Fibroblast of villous mesenchyme (primary cell): ENCODE measurements around the gene KCNQ1. TPM values are rescaled to one million over a fixed set of nuclear protein-coding genes. Genes with fewer than 3 reads are reported as not detected.

Experiments
- DNase-seq: peaks from one replicate; pipeline ENCODE4 v3.0.0-alpha.2; 2010; ENCODE audit warnings: low read depth
- H3K4me3 ChIP-seq: 2 replicates; pipeline ENCODE4 v1.5.1; 2011; ENCODE audit warnings: low read depth, mild to moderate bottlenecking, low read length
- total RNA-seq: library from RNA; depleted of rRNA; stranded (reverse); fragments of >200 nt; gene quantifications from 2 replicates; pipeline ENCODE4 v1.2.3, GENCODE V29; 2012
- TF ChIP-seq, protein P1 (sequence below): IDR thresholded peaks from 2 replicates; pipeline ENCODE4 v1.5.1; 2012; ENCODE audit warnings: low read depth, mild to moderate bottlenecking, low read length; ENCODE audit not compliant: insufficient read depth

KCNQ1 gene
- total RNA-seq, 1 donor: not detected

DNA sequence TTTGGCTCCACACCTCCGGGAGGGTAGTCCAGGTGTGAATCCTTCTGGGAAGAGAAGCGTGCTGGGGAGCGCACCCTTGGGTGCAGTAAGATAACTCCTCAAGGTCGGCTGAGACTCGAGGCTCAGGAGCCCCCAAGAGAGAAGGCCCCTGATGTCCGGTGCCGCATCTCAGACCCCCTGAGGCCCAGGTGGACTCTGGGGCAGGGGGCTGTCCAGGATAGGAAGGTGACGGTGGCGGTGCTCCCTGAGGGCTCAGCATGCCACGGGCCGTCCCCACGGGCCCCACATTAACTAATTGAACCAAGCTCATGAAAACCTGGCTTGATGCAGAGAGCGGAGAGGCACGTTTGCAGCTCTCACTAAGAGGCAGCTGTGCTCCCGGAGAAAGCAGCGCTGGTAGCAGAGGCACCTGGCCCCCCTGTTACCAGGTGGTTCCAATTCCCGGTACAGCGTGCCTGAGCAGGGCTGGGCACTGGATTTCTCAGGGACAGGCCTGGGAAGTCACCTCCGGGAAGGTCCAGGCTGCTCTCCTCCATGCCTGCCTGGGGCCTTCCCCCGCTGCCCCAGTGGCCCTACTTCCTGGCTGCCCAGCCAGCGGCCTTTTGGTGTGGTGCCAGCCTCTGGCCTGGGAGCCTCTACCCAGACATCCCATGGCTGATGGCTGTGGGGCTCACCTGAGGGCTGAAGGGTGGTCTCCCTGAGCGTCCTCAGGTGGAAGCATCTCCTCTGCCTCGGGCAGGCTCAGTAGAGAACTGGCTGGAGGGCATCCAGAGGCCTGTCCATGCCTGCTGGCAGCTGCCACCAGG is 1.1 kb downstream of the KCNQ1 start:
- TF ChIP-seq, protein P1, sequence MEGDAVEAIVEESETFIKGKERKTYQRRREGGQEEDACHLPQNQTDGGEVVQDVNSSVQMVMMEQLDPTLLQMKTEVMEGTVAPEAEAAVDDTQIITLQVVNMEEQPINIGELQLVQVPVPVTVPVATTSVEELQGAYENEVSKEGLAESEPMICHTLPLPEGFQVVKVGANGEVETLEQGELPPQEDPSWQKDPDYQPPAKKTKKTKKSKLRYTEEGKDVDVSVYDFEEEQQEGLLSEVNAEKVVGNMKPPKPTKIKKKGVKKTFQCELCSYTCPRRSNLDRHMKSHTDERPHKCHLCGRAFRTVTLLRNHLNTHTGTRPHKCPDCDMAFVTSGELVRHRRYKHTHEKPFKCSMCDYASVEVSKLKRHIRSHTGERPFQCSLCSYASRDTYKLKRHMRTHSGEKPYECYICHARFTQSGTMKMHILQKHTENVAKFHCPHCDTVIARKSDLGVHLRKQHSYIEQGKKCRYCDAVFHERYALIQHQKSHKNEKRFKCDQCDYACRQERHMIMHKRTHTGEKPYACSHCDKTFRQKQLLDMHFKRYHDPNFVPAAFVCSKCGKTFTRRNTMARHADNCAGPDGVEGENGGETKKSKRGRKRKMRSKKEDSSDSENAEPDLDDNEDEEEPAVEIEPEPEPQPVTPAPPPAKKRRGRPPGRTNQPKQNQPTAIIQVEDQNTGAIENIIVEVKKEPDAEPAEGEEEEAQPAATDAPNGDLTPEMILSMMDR: no peak
- H3K4me3 ChIP-seq: no peak overlapping the region
- no peak for DNase-seq

DNA sequence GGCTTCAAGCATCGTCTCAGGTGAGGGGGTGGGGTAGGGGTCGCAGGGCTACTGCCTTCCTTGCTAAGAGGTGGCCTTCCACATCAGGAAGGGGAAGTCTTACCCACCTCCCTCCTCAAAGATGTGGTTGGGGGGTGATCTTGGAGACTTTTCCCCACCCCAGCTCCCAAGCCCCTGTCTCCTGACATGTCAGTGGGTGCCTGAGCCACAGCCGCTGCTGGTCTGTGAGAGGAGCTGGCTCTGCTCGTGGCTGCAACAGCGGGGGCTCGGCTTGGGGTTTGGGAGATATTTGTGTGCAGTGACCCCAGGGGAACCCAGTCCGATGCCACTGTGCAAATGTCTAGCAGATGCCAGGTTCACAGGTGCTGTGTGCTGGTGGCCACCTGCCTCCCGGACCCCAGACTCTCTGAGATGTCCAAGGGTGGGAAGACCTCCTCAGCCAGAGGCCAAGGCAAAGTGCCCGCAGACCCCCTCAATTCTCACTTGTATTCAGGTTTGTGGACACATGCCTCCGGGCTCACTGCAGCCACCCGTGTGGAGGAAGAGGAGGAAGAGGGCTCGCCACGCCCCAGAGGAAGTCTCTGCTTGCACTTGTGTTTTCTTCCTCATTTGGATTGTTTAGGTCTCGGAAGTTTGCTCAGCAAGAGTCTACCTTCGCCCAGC is 1.9 kb downstream of the KCNQ1 start:
- TF ChIP-seq, protein P1: no peak
- DNase-seq: no peak
- no peak overlapping the region for H3K4me3 ChIP-seq

DNA sequence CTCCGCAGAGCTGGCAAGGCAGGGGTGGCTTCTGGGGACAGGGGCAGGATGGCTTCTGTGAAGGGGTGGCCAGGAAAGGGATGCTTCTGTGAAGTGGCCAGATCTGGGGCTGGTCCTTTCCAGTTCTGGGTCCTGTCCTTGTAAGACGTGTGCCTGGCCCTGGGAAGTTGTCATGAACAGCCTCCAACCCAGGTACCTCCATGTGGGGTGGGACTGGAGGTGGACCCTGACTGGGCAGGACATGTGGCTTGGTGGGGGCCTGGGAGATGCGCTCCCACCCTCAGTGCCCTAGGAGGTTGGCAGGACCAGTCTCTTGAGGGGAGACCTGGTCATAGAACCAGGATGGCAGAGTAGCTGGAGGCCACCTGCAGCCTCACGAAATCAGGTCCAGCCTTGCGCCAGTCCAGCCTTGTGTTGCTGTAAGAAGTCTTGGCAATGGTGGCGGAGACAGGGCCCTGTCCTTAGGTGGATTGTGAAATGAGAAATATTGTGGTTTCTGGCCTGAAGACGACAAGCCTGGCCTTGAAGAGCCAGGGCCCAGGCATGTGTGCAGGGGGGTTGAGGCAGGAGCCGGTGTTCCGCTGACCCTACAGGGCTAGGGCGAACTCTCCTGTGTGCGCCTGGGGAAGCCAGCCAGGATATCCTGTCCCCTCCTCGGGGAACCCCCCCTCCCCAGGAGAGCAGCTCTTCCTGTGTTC is 2.6 kb downstream of the KCNQ1 start:
- TF ChIP-seq, protein P1: no peak
- H3K4me3 ChIP-seq: no peak overlapping the region
- no peak for DNase-seq

DNA sequence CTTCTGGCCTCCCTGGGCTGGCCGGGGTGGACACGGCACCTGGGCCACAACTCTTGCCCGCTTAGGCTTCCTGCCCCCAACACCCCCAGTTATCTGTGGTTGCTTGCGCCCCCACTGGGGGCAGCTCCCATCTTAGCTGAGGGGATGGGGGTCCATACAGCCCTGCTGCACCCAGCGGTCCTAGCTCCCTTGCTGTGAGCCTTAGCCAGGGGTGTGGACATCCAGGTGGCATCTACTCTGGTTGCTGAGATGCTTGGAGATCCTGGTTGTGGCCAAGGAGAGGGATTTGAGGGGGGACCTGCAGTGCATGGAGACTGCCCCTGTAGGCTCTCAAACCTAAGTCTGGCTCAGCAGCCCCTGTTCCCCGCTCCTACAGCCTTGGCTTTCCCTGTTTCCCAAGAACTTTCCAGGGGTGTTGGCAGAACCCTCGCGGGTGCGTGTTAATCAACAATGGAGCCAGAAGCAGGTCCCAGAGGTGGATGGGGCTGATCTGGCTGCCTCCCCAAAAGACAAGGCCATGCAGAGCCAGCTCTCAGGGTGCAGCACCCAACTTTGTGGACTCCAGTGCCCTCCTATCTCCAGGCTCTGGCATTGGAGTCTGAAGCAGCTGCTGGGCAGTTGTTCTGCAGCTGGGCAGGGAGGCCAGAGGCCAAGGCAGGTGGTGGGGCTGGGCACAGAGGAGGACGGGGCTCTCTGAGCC is 3.3 kb downstream of the KCNQ1 start:
- no peak for DNase-seq
- TF ChIP-seq, protein P1: no peak
- H3K4me3 ChIP-seq: no peak overlapping the region

DNA sequence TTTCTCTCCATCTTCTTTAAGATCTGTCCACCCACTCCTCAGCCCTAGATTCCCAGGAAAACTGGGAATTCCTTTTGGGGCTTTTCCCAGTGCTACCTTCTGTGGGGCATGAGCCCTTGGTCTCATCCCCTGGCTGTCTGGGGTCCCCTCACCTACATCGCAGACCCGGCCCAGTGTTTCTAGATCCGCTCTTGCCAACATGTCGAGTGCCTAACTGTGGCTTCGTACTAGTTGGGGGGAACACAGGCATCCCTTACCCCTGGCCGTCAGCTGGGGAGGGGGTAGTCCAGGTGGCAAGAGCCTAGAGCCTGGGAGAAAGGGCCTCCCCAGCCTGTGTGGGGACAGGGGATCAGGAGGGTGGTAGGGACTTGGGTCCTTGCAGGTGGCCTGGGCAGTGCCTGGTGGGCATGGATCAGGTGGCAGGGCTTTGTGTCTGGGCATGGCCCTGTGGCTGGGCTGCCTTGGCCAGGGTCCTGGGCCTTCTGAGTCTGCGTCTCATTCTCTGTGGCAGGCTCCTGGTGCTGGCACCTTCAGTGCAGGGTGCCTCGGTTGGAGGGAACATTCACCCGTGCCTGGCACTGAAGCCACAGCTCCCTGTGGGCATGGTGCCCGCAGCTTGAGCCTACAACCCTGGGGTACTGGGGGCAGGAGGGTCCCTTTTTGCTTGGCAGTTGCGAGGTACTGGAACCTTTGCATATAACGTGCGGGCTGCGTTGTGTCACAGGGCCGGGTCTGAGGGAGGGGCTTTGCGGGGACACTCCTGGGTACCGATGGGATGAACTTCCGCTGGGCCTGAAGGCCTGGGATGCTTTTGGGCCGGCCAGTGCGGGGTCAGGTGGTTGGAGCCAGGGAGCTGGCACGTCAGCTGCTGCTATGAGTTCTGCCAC is 4.1 kb downstream of the KCNQ1 start:
- TF ChIP-seq, protein P1: no peak
- no peak for DNase-seq
- H3K4me3 ChIP-seq: no peak overlapping the region
